Pancreas (tissue), 10 donors: ENCODE measurements around the gene HOXB1. TPM values are rescaled to one million over a fixed set of nuclear protein-coding genes. Genes with fewer than 3 reads are reported as not detected.

Experiments
- ATAC-seq, 4 donors: fragments of 200-7000 bp; cut with Tn5 transposase; one replicate each; pipeline versions ENCODE4 v1.8.0 to v1.9.1; 2020; ENCODE audit warnings: mild to moderate bottlenecking in 4 of 4, moderate library complexity in 4 of 4
- DNase-seq, 6 donors: peaks; one replicate each; pipeline ENCODE4 v3.0.0-alpha.2; 2020
- FAIRE-seq: peaks from 2 replicates; lab custom pipeline; 2012; peaks lifted over from hg19 to GRCh38; lab: Jason Lieb, UNC
- H3K27ac ChIP-seq, 4 donors: fragments of 200-600 bp; sonication (generic); 1 replicate in 3 of 4; 2 replicates in 1 of 4; pipeline versions ENCODE4 v1.5.0 to v1.8.0; 2020
- H3K27me3 ChIP-seq, 4 donors: fragments of 200-600 bp; one replicate each; pipeline ENCODE4 v1.8.0; 2021
- H3K36me3 ChIP-seq, 3 donors: fragments of 200-600 bp; sonication (generic) in 1 of 3; one replicate each; pipeline versions ENCODE4 v1.5.0 to v1.8.0; 2020 to 2021
- H3K4me1 ChIP-seq, 3 donors: fragments of 200-600 bp; one replicate each; pipeline ENCODE4 v1.8.0; 2021
- H3K4me3 ChIP-seq, 4 donors: fragments of 200-600 bp; sonication (generic) in 2 of 4; one replicate each; pipeline versions ENCODE4 v1.5.0 to v1.8.0; 2020 to 2021
- H3K9me3 ChIP-seq, 4 donors: fragments of 200-600 bp; one replicate each; pipeline ENCODE4 v1.8.0; 2021
- CTCF ChIP-seq, 4 donors: fragments of 200-600 bp; sonication (generic) in 3 of 4; IDR thresholded peaks; one replicate each; pipeline versions ENCODE4 v1.5.0 to v1.8.0; 2021; ENCODE audit warnings: antibody characterized with exemption in 4 of 4
- WGBS, 2 donors: extraction: QIAGEN DNeasy Blood & Tissue Kit; methylation state at CpG; one replicate each; pipeline ENCODE4 v1.1.7; 2013; 5-methylcytosine and 5-hydroxymethylcytosine counted together
- intact Hi-C, 3 donors: fragments of 100-400 bp; cut with DNase I; formaldehyde crosslinking; loops; one replicate each; pipeline versions ENCODE4 v1.11.1 to v1.14.2; 2022
- polyA plus RNA-seq, 2 donors: library from polyadenylated mRNA; stranded (reverse); fragments of 200-250 nt; gene quantifications; one replicate each; pipeline ENCODE4 v1.2.3, GENCODE V29; 2013
- total RNA-seq, 6 donors: library from RNA; stranded (reverse); fragmentation: NEBNext Ultra II Directional in 4 of 6; extraction: Animal tissue kit (Norgen Biotek cat#: 25700) in 4 of 6; gene quantifications; one replicate each; pipeline versions ENCODE4 v1.2.1 to v1.2.4, GENCODE V29; 2021 to 2023
- donor health status: healthy with polysubstance abuse.
- donor health status: DM: no; HTN: no; CAD: no; lungs with moderate emphysema.
- donor health status: DM: no; HTN: no; CAD: no.
- donor health status: control.
- donor health status: control.
- donor health status: Bipolar disorder and iron deficiency.
- donor health status: DM: yes; HTN: yes; CAD: no.
- donor health status: DM: no; HTN: no; CAD: no.
- donor health status: DM: no; HTN: no; CAD: no.
- donor health status: DM: yes; HTN: yes; CAD: no.

HOXB1 gene
- total and polyA plus RNA-seq, 8 donors: not detected

DNA sequence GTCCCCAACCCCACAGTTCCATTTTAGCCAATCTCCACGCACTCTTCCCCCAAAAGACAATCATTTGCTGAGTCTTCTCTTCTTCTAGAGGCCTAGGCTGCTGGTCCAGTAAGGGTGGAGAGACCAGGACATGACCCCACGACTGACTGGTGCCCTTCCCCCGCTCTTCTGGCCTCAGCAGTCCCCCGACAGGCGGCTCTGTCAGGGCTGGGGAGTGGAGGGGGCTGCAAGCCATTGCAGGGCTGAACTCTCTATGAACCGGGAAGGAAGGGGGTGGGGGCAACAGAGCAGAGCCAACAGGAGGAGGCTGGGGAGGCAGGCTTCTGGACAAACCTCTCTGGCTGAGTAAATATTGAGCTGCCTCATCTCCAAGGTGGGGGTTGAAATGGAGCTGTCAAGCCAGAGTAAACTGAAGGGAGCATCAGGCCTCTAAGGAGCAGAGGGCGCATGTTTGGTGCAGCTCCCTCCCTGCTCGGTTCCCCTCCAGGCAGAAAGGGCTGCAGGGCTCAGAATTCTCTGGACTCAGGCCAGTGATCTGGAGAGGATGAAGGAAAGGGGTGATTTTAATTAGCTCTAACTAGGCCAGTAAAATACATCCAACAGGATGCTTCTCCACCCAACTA, 8.7 kb downstream of the HOXB1 start:
- 38 to 43% methylated on average over 8 of the region's 8 CpGs for WGBS, 2 donors
- Histone ChIP-seq H3K27me3 (peaks cover 0 to 5% (median 2%) of the 10 kb centered on the region in 4 donors), H3K4me3 (no peak overlapping the region), H3K9me3 (no peaks in the 10 kb centered on the region), H3K36me3 (no peaks in the 10 kb centered on the region), H3K27ac (no peak overlapping the region), H3K4me1 (no peaks in the 10 kb centered on the region)
- DNase-seq (no peak), FAIRE-seq (no peak), ATAC-seq (peak in 2 of 4 donors; percentile 16 to 55)
- no peak for TF ChIP-seq CTCF (IDR thresholded peaks at IDR 0.05)
- intact Hi-C loops: no loop called here

GRCh38 chr17:48520631-48521079, 10.2 kb downstream of the HOXB1 start:
- FAIRE-seq (no peak), ATAC-seq (no peak), DNase-seq (no peak)
- no peaks in the 10 kb centered on the region for H3K36me3 ChIP-seq
- H3K9me3 ChIP-seq: no peaks in the 10 kb centered on the region
- intact Hi-C loops: no loop called here
- no peak overlapping the region for H3K4me3 ChIP-seq
- TF ChIP-seq CTCF (IDR thresholded peaks at IDR 0.05): no peak
- H3K27me3 ChIP-seq: no peaks in the 10 kb centered on the region
- H3K27ac ChIP-seq: no peak overlapping the region
- 29 to 32% methylated on average over 1 of the region's 1 CpG for WGBS, 2 donors
- no peaks in the 10 kb centered on the region for H3K4me1 ChIP-seq

DNA sequence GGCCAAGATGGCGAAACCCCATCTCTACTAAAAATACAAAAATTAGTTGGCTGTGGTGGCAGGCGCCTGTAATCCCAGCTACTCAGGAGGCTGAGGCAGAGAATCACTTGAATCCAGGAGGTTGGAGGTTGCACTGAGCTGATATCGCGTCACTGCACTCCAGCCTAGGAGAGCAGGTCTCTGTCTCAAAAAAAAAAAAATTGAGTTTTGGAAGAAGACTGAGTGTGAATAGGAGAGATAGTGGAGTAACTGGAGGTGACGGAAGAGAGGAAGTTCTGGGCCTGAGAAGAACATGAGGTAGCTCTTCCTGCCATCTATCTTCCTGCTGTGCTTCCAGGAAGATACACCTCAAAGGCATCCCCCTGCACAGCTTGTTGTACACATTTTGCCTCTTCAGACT, 11.4 kb downstream of the HOXB1 start:
- H3K4me3 ChIP-seq: no peak overlapping the region
- no peaks in the 10 kb centered on the region for H3K36me3 ChIP-seq
- no peak overlapping the region for H3K27ac ChIP-seq
- no peak for FAIRE-seq
- H3K4me1 ChIP-seq: no peaks in the 10 kb centered on the region
- no peak for TF ChIP-seq CTCF (IDR thresholded peaks at IDR 0.05)
- intact Hi-C loops: no loop called here
- peaks cover 0 to 6% (median 2%) of the 10 kb centered on the region in 4 donors for H3K27me3 ChIP-seq
- 64 to 76% methylated on average over 5 of the region's 5 CpGs for WGBS, 2 donors
- no peak for ATAC-seq
- no peak for DNase-seq
- H3K9me3 ChIP-seq: no peaks in the 10 kb centered on the region

GRCh38 chr17:48517478-48517877, 13.3 kb downstream of the HOXB1 start:
- TF ChIP-seq CTCF (IDR thresholded peaks at IDR 0.05): no peak
- no peak overlapping the region for H3K4me3 ChIP-seq
- no peaks in the 10 kb centered on the region for H3K36me3 ChIP-seq
- peaks cover 0 to 3% (median 0%) of the 10 kb centered on the region in 3 donors for H3K4me1 ChIP-seq
- intact Hi-C loops: no loop called here
- no peak for ATAC-seq
- 16 to 22% methylated on average over 3 of the region's 3 CpGs for WGBS, 2 donors
- no peak for DNase-seq
- H3K9me3 ChIP-seq: no peaks in the 10 kb centered on the region
- FAIRE-seq: no peak
- no peak overlapping the region for H3K27ac ChIP-seq
- H3K27me3 ChIP-seq: peaks cover 0 to 9% (median 2%) of the 10 kb centered on the region in 4 donors
